Pancreas (tissue), 10 donors: ENCODE data around the gene CREBL2. TPM values are rescaled to one million over a fixed set of nuclear protein-coding genes. Genes with fewer than 3 reads are reported as not detected.

Source experiments
- ATAC-seq, 4 donors: fragments of 200-7000 bp; cut with Tn5 transposase; one replicate each; pipeline versions ENCODE4 v1.8.0 to v1.9.1; 2020; ENCODE audit warnings: mild to moderate bottlenecking in 4 of 4, moderate library complexity in 4 of 4
- DNase-seq, 6 donors: peaks; one replicate each; pipeline ENCODE4 v3.0.0-alpha.2; 2020
- FAIRE-seq: peaks from 2 replicates; lab custom pipeline; 2012; peaks lifted over from hg19 to GRCh38; lab: Jason Lieb, UNC
- H3K27ac ChIP-seq, 4 donors: fragments of 200-600 bp; sonication (generic); 1 replicate in 3 of 4; 2 replicates in 1 of 4; pipeline versions ENCODE4 v1.5.0 to v1.8.0; 2020
- H3K27me3 ChIP-seq, 4 donors: fragments of 200-600 bp; one replicate each; pipeline ENCODE4 v1.8.0; 2021
- H3K36me3 ChIP-seq, 3 donors: fragments of 200-600 bp; sonication (generic) in 1 of 3; one replicate each; pipeline versions ENCODE4 v1.5.0 to v1.8.0; 2020 to 2021
- H3K4me1 ChIP-seq, 3 donors: fragments of 200-600 bp; one replicate each; pipeline ENCODE4 v1.8.0; 2021
- H3K4me3 ChIP-seq, 4 donors: fragments of 200-600 bp; sonication (generic) in 2 of 4; one replicate each; pipeline versions ENCODE4 v1.5.0 to v1.8.0; 2020 to 2021
- H3K9me3 ChIP-seq, 4 donors: fragments of 200-600 bp; one replicate each; pipeline ENCODE4 v1.8.0; 2021
- CTCF ChIP-seq, 4 donors: fragments of 200-600 bp; sonication (generic) in 3 of 4; IDR thresholded peaks; one replicate each; pipeline versions ENCODE4 v1.5.0 to v1.8.0; 2021; ENCODE audit warnings: antibody characterized with exemption in 4 of 4
- WGBS, 2 donors: extraction: QIAGEN DNeasy Blood & Tissue Kit; methylation state at CpG; one replicate each; pipeline ENCODE4 v1.1.7; 2013; 5-methylcytosine and 5-hydroxymethylcytosine counted together
- intact Hi-C, 3 donors: fragments of 100-400 bp; cut with DNase I; formaldehyde crosslinking; loops; one replicate each; pipeline versions ENCODE4 v1.11.1 to v1.14.2; 2022
- polyA plus RNA-seq, 2 donors: library from polyadenylated mRNA; stranded (reverse); fragments of 200-250 nt; gene quantifications; one replicate each; pipeline ENCODE4 v1.2.3, GENCODE V29; 2013
- total RNA-seq, 6 donors: library from RNA; stranded (reverse); fragmentation: NEBNext Ultra II Directional in 4 of 6; extraction: Animal tissue kit (Norgen Biotek cat#: 25700) in 4 of 6; gene quantifications; one replicate each; pipeline versions ENCODE4 v1.2.1 to v1.2.4, GENCODE V29; 2021 to 2023
- donor health status: healthy with polysubstance abuse.
- donor health status: DM: no; HTN: no; CAD: no; lungs with moderate emphysema.
- donor health status: DM: no; HTN: no; CAD: no.
- donor health status: control.
- donor health status: control.
- donor health status: Bipolar disorder and iron deficiency.
- donor health status: DM: yes; HTN: yes; CAD: no.
- donor health status: DM: no; HTN: no; CAD: no.
- donor health status: DM: no; HTN: no; CAD: no.
- donor health status: DM: yes; HTN: yes; CAD: no.

Gene CREBL2
- total and polyA plus RNA-seq, 8 donors = 9.8 to 29.7 (median 16.6) TPM

GRCh38 chr12:12684375-12685106, 72.9 kb downstream of the CREBL2 start:
- FAIRE-seq (no peak), ATAC-seq (peak in 3 of 4 donors; percentile 53 to 69 (median 57)), DNase-seq (no peak)
- no peaks in the 10 kb centered on the region for H3K27me3 ChIP-seq
- H3K4me3 ChIP-seq = no peak overlapping the region
- H3K9me3 ChIP-seq = no peaks in the 10 kb centered on the region
- WGBS, 2 donors = 10 to 12% methylated on average over 5 of the region's 5 CpGs
- H3K36me3 ChIP-seq = no peaks in the 10 kb centered on the region
- H3K4me1 ChIP-seq = no peaks in the 10 kb centered on the region
- intact Hi-C loops = no loop called here
- TF ChIP-seq CTCF (IDR thresholded peaks at IDR 0.05) = no peak
- H3K27ac ChIP-seq = no peak overlapping the region

- FAIRE-seq (no peak), ATAC-seq (peak in 3 of 4 donors; percentile 24 to 86 (median 83)), DNase-seq (no peak)
- H3K4me1 ChIP-seq = no peaks in the 10 kb centered on the region
- H3K4me3 ChIP-seq = no peak overlapping the region
- H3K27ac ChIP-seq = no peak overlapping the region
- H3K27me3 ChIP-seq = no peaks in the 10 kb centered on the region
- WGBS, 2 donors = 60 to 64% methylated on average over 4 of the region's 4 CpGs
- H3K36me3 ChIP-seq = no peaks in the 10 kb centered on the region
- no peak for TF ChIP-seq CTCF (IDR thresholded peaks at IDR 0.05)
- no peaks in the 10 kb centered on the region for H3K9me3 ChIP-seq
- intact Hi-C loops = no loop called here
Measured at GRCh38 chr12:12685305-12685704, 73.6 kb downstream of the CREBL2 start.

- H3K27ac ChIP-seq = no peak overlapping the region
- 90 to 93% methylated on average over 1 of the region's 1 CpG for WGBS, 2 donors
- no peaks in the 10 kb centered on the region for H3K27me3 ChIP-seq
- no peaks in the 10 kb centered on the region for H3K4me1 ChIP-seq
- no peak overlapping the region for H3K4me3 ChIP-seq
- no peaks in the 10 kb centered on the region for H3K36me3 ChIP-seq
- intact Hi-C loops = no loop called here
- no peak for TF ChIP-seq CTCF (IDR thresholded peaks at IDR 0.05)
- FAIRE-seq (no peak), DNase-seq (no peak), ATAC-seq (no peak)
- no peaks in the 10 kb centered on the region for H3K9me3 ChIP-seq
Measured at GRCh38 chr12:12686472-12686871, 74.8 kb downstream of the CREBL2 start.

- TF ChIP-seq CTCF (IDR thresholded peaks at IDR 0.05) = no peak
- Histone ChIP-seq H3K27me3 (no peaks in the 10 kb centered on the region), H3K27ac (no peak overlapping the region), H3K4me1 (no peaks in the 10 kb centered on the region), H3K36me3 (no peaks in the 10 kb centered on the region), H3K9me3 (no peaks in the 10 kb centered on the region), H3K4me3 (no peak overlapping the region)
- no peak for FAIRE-seq
- ATAC-seq = no peak
- intact Hi-C loops = no loop called here
- no peak for DNase-seq
Measured at GRCh38 chr12:12686925-12687324, 75.2 kb downstream of the CREBL2 start.

GRCh38 chr12:12689647-12690300, 78.1 kb downstream of the CREBL2 start:
- no peak overlapping the region for H3K4me3 ChIP-seq
- no peaks in the 10 kb centered on the region for H3K9me3 ChIP-seq
- TF ChIP-seq CTCF (IDR thresholded peaks at IDR 0.05) = no peak
- no peak for DNase-seq
- no peaks in the 10 kb centered on the region for H3K36me3 ChIP-seq
- no peaks in the 10 kb centered on the region for H3K4me1 ChIP-seq
- no peak for FAIRE-seq
- H3K27ac ChIP-seq = no peak overlapping the region
- intact Hi-C loops = no loop called here
- 77 to 87% methylated on average over 5 of the region's 5 CpGs for WGBS, 2 donors
- no peak for ATAC-seq
- no peaks in the 10 kb centered on the region for H3K27me3 ChIP-seq
